ENCODE data around the gene MUL1.

DNA sequence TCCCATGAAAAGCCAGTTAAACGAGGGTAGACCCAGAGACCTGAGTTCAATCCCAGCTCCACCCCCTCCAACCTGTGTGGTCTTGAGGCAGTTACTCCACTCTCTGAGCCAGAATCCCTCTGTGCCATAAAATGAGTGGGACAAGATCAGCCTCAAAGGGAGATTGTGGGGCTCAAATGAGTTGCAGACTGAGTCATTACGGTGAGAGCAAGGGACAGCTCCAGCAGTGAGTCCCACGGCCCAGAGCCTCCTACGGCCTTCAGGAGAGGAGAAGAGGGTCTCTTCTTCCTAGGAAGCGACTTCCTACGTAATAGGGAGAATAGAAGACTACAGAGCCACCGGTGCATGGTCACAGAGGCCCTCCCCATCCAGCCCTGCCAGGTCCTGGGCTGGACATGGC is 15.2 kb downstream of the MUL1 start:
- TF ChIP-seq, protein P1, sequence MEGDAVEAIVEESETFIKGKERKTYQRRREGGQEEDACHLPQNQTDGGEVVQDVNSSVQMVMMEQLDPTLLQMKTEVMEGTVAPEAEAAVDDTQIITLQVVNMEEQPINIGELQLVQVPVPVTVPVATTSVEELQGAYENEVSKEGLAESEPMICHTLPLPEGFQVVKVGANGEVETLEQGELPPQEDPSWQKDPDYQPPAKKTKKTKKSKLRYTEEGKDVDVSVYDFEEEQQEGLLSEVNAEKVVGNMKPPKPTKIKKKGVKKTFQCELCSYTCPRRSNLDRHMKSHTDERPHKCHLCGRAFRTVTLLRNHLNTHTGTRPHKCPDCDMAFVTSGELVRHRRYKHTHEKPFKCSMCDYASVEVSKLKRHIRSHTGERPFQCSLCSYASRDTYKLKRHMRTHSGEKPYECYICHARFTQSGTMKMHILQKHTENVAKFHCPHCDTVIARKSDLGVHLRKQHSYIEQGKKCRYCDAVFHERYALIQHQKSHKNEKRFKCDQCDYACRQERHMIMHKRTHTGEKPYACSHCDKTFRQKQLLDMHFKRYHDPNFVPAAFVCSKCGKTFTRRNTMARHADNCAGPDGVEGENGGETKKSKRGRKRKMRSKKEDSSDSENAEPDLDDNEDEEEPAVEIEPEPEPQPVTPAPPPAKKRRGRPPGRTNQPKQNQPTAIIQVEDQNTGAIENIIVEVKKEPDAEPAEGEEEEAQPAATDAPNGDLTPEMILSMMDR (conservative IDR thresholded peaks at IDR 0.05; ENCODE audit: low read depth, low read length) = no peak
- TF ChIP-seq ELK1 (IDR thresholded peaks at IDR 0.05; ENCODE audit: borderline replicate concordance, low read depth, low read length) = no peak
- TF ChIP-seq NFE2L2 (IDR thresholded peaks at IDR 0.05; ENCODE audit: low read depth, low read length) = no peak
- no peak for TF ChIP-seq POLR2A (IDR thresholded peaks at IDR 0.05; ENCODE audit: low read depth, low read length)
- TF ChIP-seq, protein P2, sequence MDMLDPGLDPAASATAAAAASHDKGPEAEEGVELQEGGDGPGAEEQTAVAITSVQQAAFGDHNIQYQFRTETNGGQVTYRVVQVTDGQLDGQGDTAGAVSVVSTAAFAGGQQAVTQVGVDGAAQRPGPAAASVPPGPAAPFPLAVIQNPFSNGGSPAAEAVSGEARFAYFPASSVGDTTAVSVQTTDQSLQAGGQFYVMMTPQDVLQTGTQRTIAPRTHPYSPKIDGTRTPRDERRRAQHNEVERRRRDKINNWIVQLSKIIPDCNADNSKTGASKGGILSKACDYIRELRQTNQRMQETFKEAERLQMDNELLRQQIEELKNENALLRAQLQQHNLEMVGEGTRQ (IDR thresholded peaks at IDR 0.05; ENCODE audit: low read depth, low read length) = no peak
- TF ChIP-seq BHLHE40 (IDR thresholded peaks at IDR 0.05; ENCODE audit: low read depth, low read length) = no peak
- no peak for TF ChIP-seq CEBPB (IDR thresholded peaks at IDR 0.05; ENCODE audit: low read depth, low read length)
- no peak for TF ChIP-seq SMC3 (IDR thresholded peaks at IDR 0.05; ENCODE audit: low read depth, low read length)
- TF ChIP-seq CHD1 (IDR thresholded peaks at IDR 0.05; ENCODE audit: low read depth, low read length) = no peak
- TF ChIP-seq MAFK (IDR thresholded peaks at IDR 0.05; ENCODE audit: low read depth, low read length) = no peak
- no peak for TF ChIP-seq RAD21 (IDR thresholded peaks at IDR 0.05; ENCODE audit: low read length)
- TF ChIP-seq RCOR1 (IDR thresholded peaks at IDR 0.05; ENCODE audit: insufficient replicate concordance, low read length) = no peak

All from IMR-90 (cell line).